Esophagus muscularis mucosa (tissue), 4 donors: ENCODE data around the gene ALAS2. TPM values are rescaled to one million over a fixed set of nuclear protein-coding genes. Genes with fewer than 3 reads are reported as not detected.

Experiments used
- DNase-seq: peaks from one replicate; pipeline ENCODE4 v3.0.0-alpha.2; 2017; ENCODE audit errors: extremely low spot score
- H3K27ac ChIP-seq, 4 donors: fragments of 200-600 bp; sonication (generic); replicated peaks in 1 of 4; 1 replicate in 3 of 4; 2 replicates in 1 of 4; pipeline ENCODE4 v1.5.1; 2016 to 2019; ENCODE audit warnings: mild to moderate bottlenecking in 1 of 4
- H3K27me3 ChIP-seq, 4 donors: fragments of 200-600 bp; sonication (generic); one replicate each; pipeline versions ENCODE4 v1.5.1 to v1.6.0; 2016 to 2019
- H3K36me3 ChIP-seq, 4 donors: fragments of 200-600 bp; sonication (generic); one replicate each; pipeline ENCODE4 v1.5.1; 2016 to 2019
- H3K4me1 ChIP-seq, 4 donors: fragments of 200-600 bp; sonication (generic); one replicate each; pipeline ENCODE4 v1.5.1; 2016 to 2019
- H3K4me3 ChIP-seq, 4 donors: fragments of 200-600 bp; sonication (generic); 1 replicate in 2 of 4; 2 replicates in 2 of 4; pipeline ENCODE4 v1.5.1; 2016 to 2019; ENCODE audit warnings: mild to moderate bottlenecking in 4 of 4, moderate library complexity in 1 of 4
- H3K9me3 ChIP-seq, 4 donors: fragments of 200-600 bp; sonication (generic); 1 replicate in 3 of 4; 2 replicates in 1 of 4; pipeline ENCODE4 v1.5.1; 2016 to 2019
- CTCF ChIP-seq, 3 experiments: fragments of 200-600 bp in 2 of 3; fragments of 450-650 bp in 1 of 3; sonication (generic) in 2 of 3; IDR thresholded peaks; one replicate each; pipeline ENCODE4 v1.5.1; 2017 to 2019; ENCODE audit warnings: antibody characterized with exemption in 3 of 3, mild to moderate bottlenecking in 2 of 3, moderate library complexity in 1 of 3
- EP300 ChIP-seq: sonication (generic); formaldehyde crosslinking; IDR thresholded peaks from one replicate; pipeline ENCODE4 v1.6.1; 2017; ENCODE audit warnings: antibody characterized with exemption
- POLR2A ChIP-seq: fragments of 450-650 bp; IDR thresholded peaks from one replicate; pipeline ENCODE4 v1.6.1; 2017; ENCODE audit warnings: antibody characterized with exemption, moderate library complexity, mild to moderate bottlenecking, low read depth
- POLR2AphosphoS5 ChIP-seq, 2 donors: sonication (generic); formaldehyde crosslinking; IDR thresholded peaks; one replicate each; pipeline ENCODE4 v1.6.1; 2017; ENCODE audit warnings: antibody characterized with exemption in 2 of 2
- WGBS: methylation state at CpG from one replicate; pipeline ENCODE4 v1.1.5; 2018; 5-methylcytosine and 5-hydroxymethylcytosine counted together
- intact Hi-C: fragments of 100-400 bp; cut with DNase I; formaldehyde crosslinking; loops from one replicate; pipeline ENCODE4 v1.15.1; 2023
- total RNA-seq, 4 donors: library from RNA; depleted of rRNA; stranded (reverse); fragments of >200 nt; gene quantifications; one replicate each; pipeline versions ENCODE4 v1.1.0 to v1.2.1, GENCODE V29; 2016

The ALAS2 gene
- total RNA-seq, 4 donors from 2014 or later: 1.9 to 30.6 (median 3.5) TPM; not detected in 1

DNA sequence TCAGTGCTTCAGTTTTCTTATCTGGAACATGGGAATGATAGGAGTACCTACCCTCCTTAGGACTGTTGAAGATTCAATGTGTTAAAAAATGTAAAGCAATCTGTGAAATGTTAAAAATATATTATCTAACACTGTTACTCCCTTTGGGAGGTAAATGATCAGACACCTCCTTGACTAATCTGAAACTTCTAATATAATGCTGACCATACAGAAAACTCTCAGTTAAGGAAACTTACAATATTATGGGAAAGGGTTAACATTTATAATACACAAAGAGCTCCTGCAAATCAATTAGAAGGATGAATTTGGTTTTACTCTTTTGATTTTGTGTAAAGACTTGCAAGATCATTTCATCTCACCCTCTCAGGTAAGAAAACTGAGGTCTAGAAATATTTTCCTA, 35.2 kb downstream of the ALAS2 start:
- peaks cover 0 to 5% (median under 1%) of the 10 kb centered on the region in 4 donors for H3K4me1 ChIP-seq
- H3K27ac ChIP-seq: no peak overlapping the region
- no peak for TF ChIP-seq POLR2AphosphoS5 (IDR thresholded peaks at IDR 0.05)
- no peak for TF ChIP-seq POLR2A
- no peak for TF ChIP-seq CTCF (IDR thresholded peaks at IDR 0.05)
- no peak for TF ChIP-seq EP300
- no peaks in the 10 kb centered on the region for H3K27me3 ChIP-seq
- DNase-seq: no peak
- H3K9me3 ChIP-seq: no peaks in the 10 kb centered on the region
- no peaks in the 10 kb centered on the region for H3K36me3 ChIP-seq
- intact Hi-C loops: loop anchor here (5.0 kb wide), 1 partner anchor 358 kb away; no protein-coding TSS in a partner anchor
- no peak overlapping the region for H3K4me3 ChIP-seq

GRCh38 chrX:54994668-54995351, 36.0 kb downstream of the ALAS2 start:
- Histone ChIP-seq H3K4me3 (no peak overlapping the region), H3K36me3 (no peaks in the 10 kb centered on the region), H3K27ac (no peak overlapping the region), H3K9me3 (no peaks in the 10 kb centered on the region), H3K4me1 (peaks cover 0 to 4% (median 0%) of the 10 kb centered on the region in 4 donors), H3K27me3 (no peaks in the 10 kb centered on the region)
- DNase-seq: no peak
- intact Hi-C loops: loop anchor here (5.0 kb wide), 1 partner anchor 358 kb away; no protein-coding TSS in a partner anchor
- WGBS: 64% methylated on average over 6 of the region's 6 CpGs
- TF ChIP-seq EP300 (no peak), POLR2A (no peak), POLR2AphosphoS5 (IDR thresholded peaks at IDR 0.05) (no peak), CTCF (IDR thresholded peaks at IDR 0.05) (no peak)

DNA sequence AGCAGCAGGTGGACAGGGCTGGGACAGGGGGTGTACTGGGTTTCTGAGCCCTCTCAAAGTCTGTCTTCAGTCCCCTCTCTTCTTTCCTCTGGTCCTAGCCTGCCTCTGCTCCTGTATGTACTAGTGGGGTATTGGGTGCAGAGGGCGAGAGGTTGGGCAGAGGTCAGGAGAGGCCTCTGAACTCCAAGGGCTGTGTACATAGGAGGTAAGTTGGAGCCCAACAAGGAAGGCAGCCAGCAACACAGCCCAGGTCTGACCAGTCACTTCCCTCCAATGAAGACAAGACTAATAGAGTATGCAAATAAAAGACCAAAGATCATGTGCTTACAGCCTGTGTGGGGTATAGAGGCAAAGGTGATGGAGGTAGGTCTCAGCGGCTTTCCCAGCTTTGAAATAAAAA, 36.7 kb downstream of the ALAS2 start, which contains the start of gene PFKFB1:
Gene PFKFB1 (minus strand): TSS at position 90 of the 400 bp plus-strand sequence. CDS start 181 bp downstream, outside the sequence.
- H3K27ac ChIP-seq: no peak within 1 kb of the TSS
- intact Hi-C loops: no loop called here
- no peaks in the 10 kb centered on the region for H3K36me3 ChIP-seq
- peaks cover 0 to under 1% (median 0%) of the 10 kb centered on the region in 4 donors for H3K4me1 ChIP-seq
- 79% methylated on average over 1 of the region's 2 CpGs for WGBS
- TF ChIP-seq CTCF (IDR thresholded peaks at IDR 0.05) (no peak), POLR2A (no peak), POLR2AphosphoS5 (IDR thresholded peaks at IDR 0.05) (no peak), EP300 (no peak)
- no peaks in the 10 kb centered on the region for H3K9me3 ChIP-seq
- no peak for DNase-seq
- no peak within 1 kb of the TSS for H3K4me3 ChIP-seq
- no peaks in the 10 kb centered on the region for H3K27me3 ChIP-seq

DNA sequence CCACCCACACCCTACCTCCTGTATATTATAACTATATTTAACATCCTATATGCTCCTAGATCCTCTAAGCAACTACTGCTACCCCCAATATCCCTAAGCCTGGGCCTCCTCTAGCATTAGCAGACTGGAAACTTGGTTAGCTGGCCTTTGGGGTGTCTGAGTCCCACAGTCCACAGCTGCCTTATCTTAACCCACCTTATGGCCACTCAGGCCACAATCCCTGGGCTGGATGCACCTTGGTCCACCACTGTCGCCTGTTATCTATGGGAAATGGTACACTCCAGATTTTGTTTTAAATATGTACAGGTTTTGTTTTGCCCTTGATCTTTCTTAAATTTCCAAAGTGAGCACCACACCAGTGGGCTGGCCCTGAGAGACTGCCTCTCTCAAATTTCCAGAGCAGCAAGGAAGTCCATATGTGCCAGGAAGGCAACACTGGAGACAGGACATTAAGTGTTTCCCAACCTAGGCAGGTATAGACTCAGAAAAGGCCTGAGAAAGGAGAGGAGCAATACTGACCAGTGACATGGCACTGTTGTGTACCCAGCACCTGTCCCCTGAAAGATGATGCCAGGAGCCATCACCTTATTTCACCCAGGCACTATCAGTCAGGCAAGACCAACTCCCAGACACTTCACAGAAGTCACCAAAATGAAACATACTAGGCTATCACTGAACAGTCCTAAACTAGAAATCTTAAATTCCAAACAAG, 37.7 kb downstream of the ALAS2 start:
- TF ChIP-seq POLR2A: no peak
- no peak for TF ChIP-seq POLR2AphosphoS5 (IDR thresholded peaks at IDR 0.05)
- no peak for TF ChIP-seq CTCF (IDR thresholded peaks at IDR 0.05)
- TF ChIP-seq EP300: no peak
- H3K27ac ChIP-seq: no peak overlapping the region
- H3K4me3 ChIP-seq: no peak overlapping the region
- no peaks in the 10 kb centered on the region for H3K27me3 ChIP-seq
- DNase-seq: no peak
- no peaks in the 10 kb centered on the region for H3K36me3 ChIP-seq
- H3K4me1 ChIP-seq: no peaks in the 10 kb centered on the region
- intact Hi-C loops: no loop called here
- H3K9me3 ChIP-seq: no peaks in the 10 kb centered on the region
- WGBS: 93% methylated on average over 1 of the region's 1 CpG
